Stimulated activated CD4-positive, alpha-beta T cell treated with anti-CD3 and anti-CD28 coated beads, Interleukin-15, amount 100 ng/mL, for 1 hour (primary cell): ENCODE data around the gene MYO1B.

Experiments used
- DNase-seq, 2 donors: peaks; one replicate each; pipeline ENCODE4 v3.0.0-alpha.2; 2020; ENCODE audit warnings: low read depth in 1 of 2, low spot score in 1 of 2

MYO1B gene

GRCh38 chr2:191296083-191297006 is 51.1 kb downstream of the MYO1B start:
- DNase-seq, result no peak

GRCh38 chr2:191297033-191297432 is 51.8 kb downstream of the MYO1B start:
- no peak for DNase-seq

- no peak for DNase-seq
Observed at GRCh38 chr2:191298306-191298705, 53.1 kb downstream of the MYO1B start.

GRCh38 chr2:191299010-191299409 is 53.8 kb downstream of the MYO1B start:
- no peak for DNase-seq

- no peak for DNase-seq
Observed at GRCh38 chr2:191299866-191300265, 54.7 kb downstream of the MYO1B start.

GRCh38 chr2:191301971-191302370 is 56.8 kb downstream of the MYO1B start:
- DNase-seq, result no peak

- DNase-seq, result no peak
Observed at GRCh38 chr2:191302459-191303139, 57.4 kb downstream of the MYO1B start.

GRCh38 chr2:191303140-191304005 is 58.2 kb downstream of the MYO1B start:
- DNase-seq, result no peak

GRCh38 chr2:191304939-191305875 is 60.0 kb downstream of the MYO1B start:
- no peak for DNase-seq

GRCh38 chr2:191308026-191308425 is 62.8 kb downstream of the MYO1B start:
- no peak for DNase-seq

GRCh38 chr2:191311156-191311555 is 66.0 kb downstream of the MYO1B start:
- no peak for DNase-seq

- DNase-seq, result no peak
Observed at GRCh38 chr2:191311627-191312026, 66.4 kb downstream of the MYO1B start.

- DNase-seq, result no peak
Observed at GRCh38 chr2:191312163-191312562, 67.0 kb downstream of the MYO1B start.

GRCh38 chr2:191312662-191313061 is 67.5 kb downstream of the MYO1B start:
- no peak for DNase-seq

- DNase-seq, result no peak
Observed at GRCh38 chr2:191314697-191315364, 69.6 kb downstream of the MYO1B start.

GRCh38 chr2:191315365-191315752 is 70.2 kb downstream of the MYO1B start:
- DNase-seq, result no peak

GRCh38 chr2:191316246-191316994 is 71.2 kb downstream of the MYO1B start:
- no peak for DNase-seq

- DNase-seq, result no peak
Observed at GRCh38 chr2:191318037-191318728, 73.0 kb downstream of the MYO1B start.

- DNase-seq, result no peak
Observed at GRCh38 chr2:191318729-191319078, 73.5 kb downstream of the MYO1B start.
